ENCODE measurements around the gene FRMD6. TPM values are rescaled to one million over a fixed set of nuclear protein-coding genes. Genes with fewer than 3 reads are reported as not detected.

FRMD6 gene
- total RNA-seq, 2 donors from 2014 or later: 2.7 to 9.5 TPM

GRCh38 chr14:51707327-51707726, 55.6 kb downstream of the FRMD6 start:
- TF ChIP-seq CTCF (IDR thresholded peaks at IDR 0.05): no peak
- intact Hi-C loops (cut with DNase I): no loop called here
- Histone ChIP-seq H3K27me3 (no peaks in the 10 kb centered on the region), H3K4me1 (no peaks in the 10 kb centered on the region), H3K36me3 (no peaks in the 10 kb centered on the region), H3K27ac (no peak overlapping the region), H3K4me3 (no peak overlapping the region), H3K9ac (ENCODE audit: low read depth in 2 of 2, low read length in 2 of 2) (no peak overlapping the region), H3K9me3 (no peaks in the 10 kb centered on the region)
- DNase-seq: no peak

DNA sequence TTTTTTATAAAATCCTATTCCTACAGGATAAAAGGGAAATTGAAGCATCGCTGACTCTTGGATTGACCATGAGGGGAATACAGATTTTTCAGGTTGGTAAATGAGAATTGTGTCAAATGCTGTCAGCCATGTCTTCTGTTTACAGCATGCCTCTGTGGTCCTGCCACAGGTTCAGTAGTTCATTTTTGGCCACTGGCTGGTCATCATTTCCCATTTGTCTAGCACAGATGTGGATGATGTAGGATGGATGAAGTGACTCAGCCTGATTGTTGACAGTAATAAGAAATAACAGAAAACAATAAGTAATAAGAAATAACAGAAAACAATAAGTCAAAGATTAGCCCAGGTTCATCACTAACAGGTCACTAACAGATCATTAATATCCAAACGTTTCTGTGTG, 59.8 kb downstream of the FRMD6 start:
- no peak for TF ChIP-seq CTCF (IDR thresholded peaks at IDR 0.05)

GRCh38 chr14:51715250-51715649, 63.5 kb downstream of the FRMD6 start:
- H3K36me3 ChIP-seq: no peaks in the 10 kb centered on the region
- H3K27me3 ChIP-seq: no peaks in the 10 kb centered on the region
- H3K4me3 ChIP-seq: no peak overlapping the region
- intact Hi-C loops (cut with DNase I): no loop called here
- H3K9ac ChIP-seq (ENCODE audit: low read depth in 2 of 2, low read length in 2 of 2): no peak overlapping the region
- H3K4me1 ChIP-seq: no peaks in the 10 kb centered on the region
- no peaks in the 10 kb centered on the region for H3K9me3 ChIP-seq
- H3K27ac ChIP-seq: no peak overlapping the region
- no peak for DNase-seq
- TF ChIP-seq CTCF (IDR thresholded peaks at IDR 0.05): no peak

More for the DNA sequence above, 59.8 kb downstream of the FRMD6 start:
- DNase-seq: no peak
- H3K27me3 ChIP-seq: no peaks in the 10 kb centered on the region
- H3K36me3 ChIP-seq: no peaks in the 10 kb centered on the region
- H3K27ac ChIP-seq: no peak overlapping the region
- no peaks in the 10 kb centered on the region for H3K9me3 ChIP-seq
- no peak overlapping the region for H3K4me3 ChIP-seq
- no peaks in the 10 kb centered on the region for H3K4me1 ChIP-seq
- intact Hi-C loops (cut with DNase I): no loop called here
- H3K9ac ChIP-seq (ENCODE audit: low read depth in 2 of 2, low read length in 2 of 2): no peak overlapping the region

- H3K4me1 ChIP-seq: no peaks in the 10 kb centered on the region
These were observed 64.0 kb downstream of the FRMD6 start for GRCh38 chr14:51715742-51716141.

GRCh38 chr14:51716610-51717009, 64.9 kb downstream of the FRMD6 start:
- H3K4me3 ChIP-seq: no peak overlapping the region
- TF ChIP-seq CTCF (IDR thresholded peaks at IDR 0.05): no peak
- H3K27ac ChIP-seq: no peak overlapping the region
- intact Hi-C loops (cut with DNase I): no loop called here
- no peak for DNase-seq
- no peaks in the 10 kb centered on the region for H3K27me3 ChIP-seq
- H3K9me3 ChIP-seq: no peaks in the 10 kb centered on the region
- no peaks in the 10 kb centered on the region for H3K36me3 ChIP-seq
- no peak overlapping the region for H3K9ac ChIP-seq (ENCODE audit: low read depth in 2 of 2, low read length in 2 of 2)
- no peaks in the 10 kb centered on the region for H3K4me1 ChIP-seq

More at GRCh38 chr14:51715742-51716141, 64.0 kb downstream of the FRMD6 start:
- Histone ChIP-seq H3K27ac (no peak overlapping the region), H3K9ac (ENCODE audit: low read depth in 2 of 2, low read length in 2 of 2) (no peak overlapping the region), H3K36me3 (no peaks in the 10 kb centered on the region), H3K27me3 (no peaks in the 10 kb centered on the region), H3K4me3 (no peak overlapping the region), H3K9me3 (no peaks in the 10 kb centered on the region)
- TF ChIP-seq CTCF (IDR thresholded peaks at IDR 0.05): no peak
- intact Hi-C loops (cut with DNase I): no loop called here
- no peak for DNase-seq

DNA sequence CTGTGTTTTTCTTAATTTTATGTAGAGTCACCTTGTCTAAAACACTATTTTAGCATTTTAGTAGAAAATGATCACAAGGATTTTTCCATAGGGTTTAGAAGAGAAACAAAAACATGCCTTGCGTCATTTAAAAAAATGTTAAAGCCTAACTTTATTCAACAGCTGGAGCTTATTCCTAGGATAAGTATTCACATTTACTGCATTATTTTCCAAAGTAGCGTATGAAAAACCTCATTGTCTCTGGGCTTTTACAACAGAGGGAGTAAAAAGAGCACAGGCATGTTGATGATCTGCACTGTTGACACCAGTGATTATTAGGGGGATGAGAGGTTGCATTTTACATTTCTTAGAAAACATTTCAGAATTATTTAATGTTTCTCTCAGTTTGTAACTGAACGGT, 66.1 kb downstream of the FRMD6 start:
- H3K9me3 ChIP-seq: no peaks in the 10 kb centered on the region
- no peaks in the 10 kb centered on the region for H3K36me3 ChIP-seq
- no peaks in the 10 kb centered on the region for H3K27me3 ChIP-seq
- no peak for TF ChIP-seq CTCF (IDR thresholded peaks at IDR 0.05)
- no peaks in the 10 kb centered on the region for H3K4me1 ChIP-seq
- no peak overlapping the region for H3K9ac ChIP-seq (ENCODE audit: low read depth in 2 of 2, low read length in 2 of 2)
- no peak for DNase-seq
- H3K27ac ChIP-seq: no peak overlapping the region
- no peak overlapping the region for H3K4me3 ChIP-seq
- intact Hi-C loops (cut with DNase I): no loop called here
